ENCODE results near the gene SLC13A1.

Gene SLC13A1

DNA sequence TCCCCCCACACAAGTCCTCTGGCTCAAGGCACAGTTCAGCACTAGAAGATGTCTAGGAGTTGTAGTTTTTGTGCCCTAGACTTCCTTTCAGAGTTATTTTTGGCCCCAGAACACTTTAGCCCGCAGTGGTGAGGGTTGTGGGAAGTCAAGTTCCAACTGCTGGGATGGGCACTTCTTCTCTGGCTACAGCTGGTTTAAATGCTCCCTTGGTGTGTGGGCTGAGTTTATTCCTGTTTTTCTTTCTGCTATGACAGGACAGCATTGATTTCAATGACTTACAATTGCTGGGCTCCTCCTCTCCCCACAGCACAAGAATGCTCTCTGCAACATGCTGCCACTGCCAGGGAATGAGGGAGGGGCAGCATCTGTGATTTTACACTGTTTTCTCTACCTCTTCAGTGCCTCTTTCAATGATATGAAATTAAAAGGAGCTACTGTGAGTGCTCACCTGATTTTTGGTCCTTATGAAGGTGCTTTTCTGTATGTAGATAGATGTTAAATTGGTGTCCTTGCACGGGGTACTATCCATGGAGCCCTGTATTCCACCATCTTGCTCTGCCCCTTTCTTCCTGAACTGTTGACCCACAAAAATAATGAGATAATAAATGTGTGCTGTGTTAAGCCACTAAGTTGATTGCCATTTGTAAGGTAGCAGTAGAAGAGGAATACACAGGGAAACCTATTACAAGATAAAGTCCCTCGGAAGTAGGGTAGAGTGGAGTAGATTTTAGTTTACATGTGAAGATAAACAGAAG is 56.3 kb downstream of the SLC13A1 start:
- DNase-seq: no peak
- H2AFZ ChIP-seq (ENCODE audit: low read depth, low read length): no peak overlapping the region

DNA sequence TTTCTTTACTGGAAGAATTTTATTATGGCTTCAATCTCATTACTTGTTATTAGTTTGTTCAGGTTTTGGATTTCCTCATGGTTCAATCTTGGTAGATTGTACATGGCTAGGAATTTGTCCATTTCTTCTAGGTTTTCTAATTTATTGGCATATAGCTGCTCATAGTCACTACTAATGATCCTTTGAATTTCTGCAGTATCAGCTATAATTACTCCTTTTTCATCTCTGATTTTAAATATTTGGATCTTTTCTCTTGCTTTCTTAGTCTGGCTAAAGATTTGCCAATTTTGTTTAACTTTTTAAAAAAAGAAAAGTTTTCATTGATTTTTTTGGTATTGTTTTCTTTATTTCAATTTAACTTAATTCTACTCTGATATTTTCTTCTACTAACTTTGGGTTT is 59.2 kb downstream of the SLC13A1 start:
- H3K36me3 ChIP-seq (ENCODE audit: insufficient read depth, low read length): no peaks in the 10 kb centered on the region
- H3K4me3 ChIP-seq (ENCODE audit: low read depth in 1 of 2, low read length in 2 of 2): no peak overlapping the region
- H3K4me1 ChIP-seq (ENCODE audit: insufficient read depth, low read length): no peaks in the 10 kb centered on the region
- no peak for ATAC-seq (ENCODE audit: insufficient read depth, low read depth)
- no peak overlapping the region for H3K9ac ChIP-seq (ENCODE audit: low read depth, low read length)
- no peaks in the 10 kb centered on the region for H4K20me1 ChIP-seq (ENCODE audit: insufficient read depth, low read length)
- no peaks in the 10 kb centered on the region for H3K9me3 ChIP-seq (ENCODE audit: insufficient read depth, low read length, severe bottlenecking)
- DNase-seq: no peak
- H3K27ac ChIP-seq (ENCODE audit: low read length): no peak overlapping the region
- no peak overlapping the region for H2AFZ ChIP-seq (ENCODE audit: low read depth, low read length)
- no peak overlapping the region for H3K4me2 ChIP-seq (ENCODE audit: insufficient read depth, low read length)
- H3K27me3 ChIP-seq (ENCODE audit: insufficient read depth, low read length, poor library complexity): no peaks in the 10 kb centered on the region
- no peak for TF ChIP-seq EZH2 (IDR thresholded peaks at IDR 0.05; ENCODE audit: borderline replicate concordance, low read depth, low read length, severe bottlenecking)
- TF ChIP-seq, protein P1, sequence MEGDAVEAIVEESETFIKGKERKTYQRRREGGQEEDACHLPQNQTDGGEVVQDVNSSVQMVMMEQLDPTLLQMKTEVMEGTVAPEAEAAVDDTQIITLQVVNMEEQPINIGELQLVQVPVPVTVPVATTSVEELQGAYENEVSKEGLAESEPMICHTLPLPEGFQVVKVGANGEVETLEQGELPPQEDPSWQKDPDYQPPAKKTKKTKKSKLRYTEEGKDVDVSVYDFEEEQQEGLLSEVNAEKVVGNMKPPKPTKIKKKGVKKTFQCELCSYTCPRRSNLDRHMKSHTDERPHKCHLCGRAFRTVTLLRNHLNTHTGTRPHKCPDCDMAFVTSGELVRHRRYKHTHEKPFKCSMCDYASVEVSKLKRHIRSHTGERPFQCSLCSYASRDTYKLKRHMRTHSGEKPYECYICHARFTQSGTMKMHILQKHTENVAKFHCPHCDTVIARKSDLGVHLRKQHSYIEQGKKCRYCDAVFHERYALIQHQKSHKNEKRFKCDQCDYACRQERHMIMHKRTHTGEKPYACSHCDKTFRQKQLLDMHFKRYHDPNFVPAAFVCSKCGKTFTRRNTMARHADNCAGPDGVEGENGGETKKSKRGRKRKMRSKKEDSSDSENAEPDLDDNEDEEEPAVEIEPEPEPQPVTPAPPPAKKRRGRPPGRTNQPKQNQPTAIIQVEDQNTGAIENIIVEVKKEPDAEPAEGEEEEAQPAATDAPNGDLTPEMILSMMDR (IDR thresholded peaks at IDR 0.05; ENCODE audit: borderline replicate concordance, extremely low read depth, low read length, poor library complexity, severe bottlenecking): no peak
- H3K79me2 ChIP-seq (ENCODE audit: insufficient read depth, low read length): no peaks in the 10 kb centered on the region

More for the DNA sequence above, 56.3 kb downstream of the SLC13A1 start:
- H3K4me1 ChIP-seq (ENCODE audit: insufficient read depth, low read length): no peaks in the 10 kb centered on the region
- H4K20me1 ChIP-seq (ENCODE audit: insufficient read depth, low read length): no peaks in the 10 kb centered on the region
- H3K79me2 ChIP-seq (ENCODE audit: insufficient read depth, low read length): no peaks in the 10 kb centered on the region
- no peak overlapping the region for H3K9ac ChIP-seq (ENCODE audit: low read depth, low read length)
- H3K9me3 ChIP-seq (ENCODE audit: insufficient read depth, low read length, severe bottlenecking): no peaks in the 10 kb centered on the region
- H3K27me3 ChIP-seq (ENCODE audit: insufficient read depth, low read length, poor library complexity): no peaks in the 10 kb centered on the region
- no peak for TF ChIP-seq EZH2 (IDR thresholded peaks at IDR 0.05; ENCODE audit: borderline replicate concordance, low read depth, low read length, severe bottlenecking)
- TF ChIP-seq, protein P1 (IDR thresholded peaks at IDR 0.05; ENCODE audit: borderline replicate concordance, extremely low read depth, low read length, poor library complexity, severe bottlenecking): no peak
- no peak overlapping the region for H3K27ac ChIP-seq (ENCODE audit: low read length)
- H3K4me2 ChIP-seq (ENCODE audit: insufficient read depth, low read length): no peak overlapping the region
- no peak for ATAC-seq (ENCODE audit: insufficient read depth, low read depth)
- no peaks in the 10 kb centered on the region for H3K36me3 ChIP-seq (ENCODE audit: insufficient read depth, low read length)
- no peak overlapping the region for H3K4me3 ChIP-seq (ENCODE audit: low read depth in 1 of 2, low read length in 2 of 2)

DNA sequence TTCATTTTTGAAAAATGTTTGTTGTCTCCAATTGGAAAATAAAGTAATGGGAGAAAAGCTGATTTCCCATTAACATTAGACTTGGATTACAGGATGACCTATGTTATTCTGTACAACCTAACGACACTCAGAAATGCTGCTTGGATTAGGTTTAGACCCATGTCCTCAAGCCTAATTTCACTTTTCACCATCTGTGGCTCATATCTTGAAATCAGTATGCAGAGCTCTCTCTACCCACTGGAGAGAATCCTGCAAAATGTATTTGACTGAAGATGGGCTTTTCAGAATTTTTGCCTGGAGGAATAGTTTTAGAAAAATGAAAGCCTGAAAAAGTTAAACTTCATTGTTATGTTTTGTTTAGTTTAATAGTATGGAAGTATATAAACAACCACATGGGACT is 63.8 kb downstream of the SLC13A1 start:
- Histone ChIP-seq H3K4me3 (ENCODE audit: low read depth in 1 of 2, low read length in 2 of 2) (no peak overlapping the region), H3K4me1 (ENCODE audit: insufficient read depth, low read length) (no peaks in the 10 kb centered on the region), H3K9me3 (ENCODE audit: insufficient read depth, low read length, severe bottlenecking) (no peaks in the 10 kb centered on the region), H3K4me2 (ENCODE audit: insufficient read depth, low read length) (no peak overlapping the region), H3K9ac (ENCODE audit: low read depth, low read length) (no peak overlapping the region), H3K79me2 (ENCODE audit: insufficient read depth, low read length) (no peaks in the 10 kb centered on the region), H3K27me3 (ENCODE audit: insufficient read depth, low read length, poor library complexity) (no peaks in the 10 kb centered on the region), H4K20me1 (ENCODE audit: insufficient read depth, low read length) (no peaks in the 10 kb centered on the region), H3K36me3 (ENCODE audit: insufficient read depth, low read length) (no peaks in the 10 kb centered on the region), H2AFZ (ENCODE audit: low read depth, low read length) (no peak overlapping the region), H3K27ac (ENCODE audit: low read length) (no peak overlapping the region)
- TF ChIP-seq, protein P1 (IDR thresholded peaks at IDR 0.05; ENCODE audit: borderline replicate concordance, extremely low read depth, low read length, poor library complexity, severe bottlenecking): no peak
- no peak for TF ChIP-seq EZH2 (IDR thresholded peaks at IDR 0.05; ENCODE audit: borderline replicate concordance, low read depth, low read length, severe bottlenecking)
- no peak for DNase-seq
- ATAC-seq (ENCODE audit: insufficient read depth, low read depth): no peak

All from DND-41 (cell line).